PC-3 (cell line): ENCODE measurements around the gene TMC1. TPM values are rescaled to one million over a fixed set of nuclear protein-coding genes. Genes with fewer than 3 reads are reported as not detected.

ENCODE experiments used
- ATAC-seq: fragments of 200-7000 bp; cut with Tn5 transposase; 2 replicates; pipeline ENCODE4 v1.9.1; 2020; ENCODE audit warnings: mild to moderate bottlenecking, moderate library complexity
- BruUV-seq: library from RNA; stranded (reverse); fragments of 400-500 nt; replicated peaks from 2 replicates; lab custom pipeline; 2021; lab: Mats Ljungman, UMichigan
- CTCF ChIA-PET: fragments of 300-600 bp; sonication (Branson Sonifier 250); formaldehyde crosslinking; loops from one replicate; lab custom pipeline; 2022; ENCODE audit warnings: antibody characterized with exemption; lab: Charles Lee
- POLR2A ChIA-PET: fragments of 300-600 bp; sonication (Branson Sonifier 250); formaldehyde crosslinking; loops from one replicate; lab custom pipeline; 2022; ENCODE audit warnings: antibody characterized with exemption; ENCODE audit not compliant: unreplicated experiment; lab: Charles Lee
- DNase-seq: peaks from one replicate; pipeline ENCODE4 v3.0.0-alpha.2; 2015
- H2AFZ ChIP-seq: fragments of 300-600 bp; sonication (generic); 2 replicates; pipeline ENCODE4 v1.6.0; 2016; ENCODE audit warnings: antibody characterized with exemption, low read length
- H3F3A ChIP-seq: fragments of 300-600 bp; sonication (generic); one replicate; pipeline ENCODE4 v1.6.0; 2017; ENCODE audit warnings: antibody characterized with exemption, low read length, control low read depth, mild to moderate bottlenecking; ENCODE audit not compliant: unreplicated experiment
- H3K27ac ChIP-seq: fragments of 300-600 bp; sonication (generic); 2 replicates; pipeline ENCODE4 v1.5.1; 2016; ENCODE audit warnings: mild to moderate bottlenecking, low read length
- H3K27me3 ChIP-seq: fragments of 300-600 bp; sonication (generic); 2 replicates; pipeline ENCODE4 v1.6.1; 2016; ENCODE audit warnings: low read length, mixed read lengths
- H3K36me3 ChIP-seq: fragments of 300-600 bp; sonication (generic); 2 replicates; pipeline ENCODE4 v1.6.1; 2016; ENCODE audit warnings: low read depth, mixed run types, low read length, mixed read lengths
- H3K4me1 ChIP-seq: fragments of 300-600 bp; sonication (generic); 2 replicates; pipeline ENCODE4 v1.5.1; 2016; ENCODE audit warnings: low read length; ENCODE audit not compliant: insufficient read depth
- H3K4me2 ChIP-seq: fragments of 300-600 bp; sonication (generic); 2 replicates; pipeline ENCODE4 v1.6.0; 2016; ENCODE audit warnings: low read length
- H3K4me3 ChIP-seq: fragments of 300-600 bp; sonication (generic); 2 replicates; pipeline ENCODE4 v1.5.1; 2016; ENCODE audit warnings: mild to moderate bottlenecking, low read length, mixed read lengths
- H3K79me2 ChIP-seq: fragments of 300-600 bp; sonication (generic); 2 replicates; pipeline ENCODE4 v1.6.1; 2017; ENCODE audit warnings: low read length, mixed read lengths
- H3K9ac ChIP-seq: fragments of 300-600 bp; sonication (generic); 2 replicates; pipeline ENCODE4 v1.6.0; 2016; ENCODE audit warnings: mild to moderate bottlenecking, low read length
- H3K9me2 ChIP-seq: fragments of 300-600 bp; sonication (generic); replicated peaks from 2 replicates; pipeline ENCODE4 v1.6.1; 2016; ENCODE audit warnings: mixed run types, low read length, mixed read lengths
- H3K9me3 ChIP-seq: fragments of 300-600 bp; sonication (generic); 2 replicates; pipeline ENCODE4 v1.6.1; 2016; ENCODE audit warnings: low read length, mixed read lengths
- H4K20me1 ChIP-seq: fragments of 300-600 bp; sonication (generic); 2 replicates; pipeline ENCODE4 v1.6.1; 2016; ENCODE audit warnings: low read length, mixed read lengths
- CTCF ChIP-seq: fragments of 300-600 bp; sonication (generic); conservative IDR thresholded peaks from 2 replicates; pipeline ENCODE4 v1.5.1; 2017; ENCODE audit warnings: antibody characterized with exemption, low read depth, mild to moderate bottlenecking, low read length
- EZH2 ChIP-seq: fragments of 300-600 bp; sonication (generic); IDR thresholded peaks from one replicate; pipeline ENCODE4 v1.6.1; 2017; ENCODE audit warnings: antibody characterized with exemption, mild to moderate bottlenecking, low read length; ENCODE audit not compliant: unreplicated experiment
- EZH2phosphoT487 ChIP-seq: fragments of 300-600 bp; sonication (generic); IDR thresholded peaks from 2 replicates; pipeline ENCODE4 v1.6.1; 2018; ENCODE audit warnings: mild to moderate bottlenecking, antibody characterized with exemption, low read length, borderline replicate concordance
- intact Hi-C: fragments of 100-400 bp; cut with micrococcal nuclease; formaldehyde crosslinking; loops from 2 replicates; pipeline ENCODE4 v1.9.0; 2023
- total RNA-seq: library from RNA; depleted of rRNA; stranded (reverse); fragments of >200 nt; gene quantifications from 2 replicates; pipeline ENCODE4 v1.2.3, GENCODE V29; 2014

The TMC1 gene
- total RNA-seq, 1 experiment from 2014 or later, result 0.15 TPM

- Histone ChIP-seq H3K4me3 (no peak overlapping the region), H3K4me2 (no peak overlapping the region), H3K9me2 (no peaks in the 10 kb centered on the region), H3K79me2 (no peaks in the 10 kb centered on the region), H3K4me1 (peaks cover 4% of the 10 kb centered on the region; the same call in 1 of the 2 replicates), H2AFZ (no peak overlapping the region), H3K36me3 (no peaks in the 10 kb centered on the region), H3K27ac (no peak overlapping the region), H3K9ac (no peak overlapping the region), H4K20me1 (no peaks in the 10 kb centered on the region), H3F3A (no peaks in the 10 kb centered on the region), H3K27me3 (no peaks in the 10 kb centered on the region), H3K9me3 (no peaks in the 10 kb centered on the region)
- CTCF ChIA-PET, result no interaction called here
- DNase-seq (no peak), ATAC-seq (no peak)
- POLR2A ChIA-PET, result no interaction called here
- BruUV-seq, result no TSS peak
- no peak for TF ChIP-seq EZH2phosphoT487
- TF ChIP-seq EZH2, result no peak
- TF ChIP-seq CTCF, result 0 out of 2 replicates have a peak, but pooled peaks have one; percentile 13
- intact Hi-C loops, result no loop called here
Observed at GRCh38 chr9:72597181-72597517, 75.7 kb downstream of the TMC1 start.

GRCh38 chr9:72597601-72598000, 76.2 kb downstream of the TMC1 start:
- Histone ChIP-seq H3K4me2 (no peak overlapping the region), H3K27me3 (no peaks in the 10 kb centered on the region), H3K79me2 (no peaks in the 10 kb centered on the region), H3K27ac (no peak overlapping the region), H3K9ac (no peak overlapping the region), H4K20me1 (no peaks in the 10 kb centered on the region), H3K36me3 (no peaks in the 10 kb centered on the region), H3F3A (no peaks in the 10 kb centered on the region), H3K9me3 (no peaks in the 10 kb centered on the region), H3K4me1 (peaks cover under 1% of the 10 kb centered on the region; the same call in 1 of the 2 replicates), H3K9me2 (no peaks in the 10 kb centered on the region), H3K4me3 (no peak overlapping the region), H2AFZ (no peak overlapping the region)
- no peak for DNase-seq
- no peak for TF ChIP-seq EZH2
- no peak for TF ChIP-seq EZH2phosphoT487
- TF ChIP-seq CTCF, result no peak
- POLR2A ChIA-PET, result no interaction called here
- ATAC-seq, result no peak
- intact Hi-C loops, result no loop called here
- no TSS peak for BruUV-seq
- CTCF ChIA-PET, result no interaction called here

GRCh38 chr9:72598639-72599038, 77.2 kb downstream of the TMC1 start:
- no peak overlapping the region for H3K4me2 ChIP-seq
- ChIA-PET CTCF (no interaction called here), POLR2A (no interaction called here)
- DNase-seq (no peak), ATAC-seq (no peak)
- TF ChIP-seq EZH2 (no peak), EZH2phosphoT487 (no peak), CTCF (no peak)
- H3K9me2 ChIP-seq, result no peaks in the 10 kb centered on the region
- H3K9me3 ChIP-seq, result no peaks in the 10 kb centered on the region
- no peak overlapping the region for H3K27ac ChIP-seq
- intact Hi-C loops, result no loop called here
- no peaks in the 10 kb centered on the region for H3K4me1 ChIP-seq
- no peak overlapping the region for H3K4me3 ChIP-seq
- H3F3A ChIP-seq, result no peaks in the 10 kb centered on the region
- no peak overlapping the region for H3K9ac ChIP-seq
- BruUV-seq, result no TSS peak
- no peaks in the 10 kb centered on the region for H4K20me1 ChIP-seq
- H3K27me3 ChIP-seq, result no peaks in the 10 kb centered on the region
- no peaks in the 10 kb centered on the region for H3K36me3 ChIP-seq
- no peaks in the 10 kb centered on the region for H3K79me2 ChIP-seq
- H2AFZ ChIP-seq, result no peak overlapping the region
